ENCODE data around the gene RUNX1.

RUNX1 gene

DNA sequence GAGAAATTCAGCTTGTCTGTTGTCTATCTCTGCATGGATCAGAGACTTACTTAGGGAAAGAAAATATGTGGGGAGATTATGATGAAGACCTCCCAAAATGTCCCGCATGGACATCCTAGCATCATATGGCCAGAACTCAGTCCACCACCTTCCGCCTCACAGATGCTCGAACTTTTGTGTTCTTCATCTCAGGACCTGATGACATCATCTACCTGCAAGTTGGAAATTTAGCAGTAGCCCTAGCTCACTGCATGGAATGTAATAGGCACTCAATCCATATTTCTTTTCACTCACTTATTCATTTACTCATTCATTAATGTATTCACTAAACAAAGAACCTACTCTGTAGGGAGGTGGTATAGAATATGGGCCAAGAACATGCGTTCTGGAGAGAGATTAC, 283.5 kb downstream of the RUNX1 start:
- no peak for DNase-seq

DNA sequence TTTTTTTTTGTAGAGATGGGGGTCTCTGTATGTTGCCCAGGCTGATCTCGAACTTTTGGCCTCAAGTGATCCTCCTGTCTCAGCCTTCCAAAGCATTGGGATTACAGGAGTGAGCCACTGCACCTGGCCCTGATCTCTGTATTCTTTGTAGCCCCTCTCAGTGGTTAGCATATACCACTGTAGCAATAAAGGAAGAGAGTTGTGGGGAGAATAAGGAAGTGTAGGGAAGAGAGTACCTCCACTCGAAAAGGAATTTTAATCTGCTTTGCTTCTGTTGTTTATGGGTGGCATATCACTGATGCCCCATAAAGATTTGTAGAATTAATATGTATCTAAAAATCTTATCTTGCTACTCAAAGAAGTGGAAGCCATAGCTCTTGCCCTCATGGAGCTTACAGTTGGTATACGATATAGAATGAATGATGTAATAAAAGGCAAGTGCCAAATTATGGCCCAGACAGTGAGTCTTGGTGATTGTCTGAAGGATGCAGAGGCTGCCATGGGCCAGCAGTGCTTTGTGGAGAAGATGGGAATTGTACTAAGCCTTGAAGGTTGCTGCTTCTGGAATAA, 284.3 kb downstream of the RUNX1 start:
- DNase-seq, result no peak

DNA sequence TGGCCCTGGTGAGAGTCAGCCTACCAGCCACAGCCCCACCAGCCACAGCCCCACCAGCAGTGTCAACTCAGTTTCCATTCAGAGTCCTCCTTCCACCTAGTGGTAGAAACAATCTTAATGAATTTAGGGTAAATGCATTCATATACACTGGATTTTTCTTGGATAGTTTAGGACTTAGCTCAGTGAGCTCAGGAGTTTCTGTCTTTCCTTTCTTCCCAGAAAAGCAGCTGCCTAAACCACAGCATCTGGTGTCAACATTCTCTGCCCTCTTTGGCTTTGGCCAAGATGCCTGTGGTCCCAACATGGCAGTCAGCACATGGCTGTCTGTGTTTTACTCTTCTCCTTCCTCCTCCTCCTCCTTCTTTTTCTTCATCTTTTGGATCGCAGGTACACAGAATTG, 286.3 kb downstream of the RUNX1 start:
- DNase-seq, result no peak

DNA sequence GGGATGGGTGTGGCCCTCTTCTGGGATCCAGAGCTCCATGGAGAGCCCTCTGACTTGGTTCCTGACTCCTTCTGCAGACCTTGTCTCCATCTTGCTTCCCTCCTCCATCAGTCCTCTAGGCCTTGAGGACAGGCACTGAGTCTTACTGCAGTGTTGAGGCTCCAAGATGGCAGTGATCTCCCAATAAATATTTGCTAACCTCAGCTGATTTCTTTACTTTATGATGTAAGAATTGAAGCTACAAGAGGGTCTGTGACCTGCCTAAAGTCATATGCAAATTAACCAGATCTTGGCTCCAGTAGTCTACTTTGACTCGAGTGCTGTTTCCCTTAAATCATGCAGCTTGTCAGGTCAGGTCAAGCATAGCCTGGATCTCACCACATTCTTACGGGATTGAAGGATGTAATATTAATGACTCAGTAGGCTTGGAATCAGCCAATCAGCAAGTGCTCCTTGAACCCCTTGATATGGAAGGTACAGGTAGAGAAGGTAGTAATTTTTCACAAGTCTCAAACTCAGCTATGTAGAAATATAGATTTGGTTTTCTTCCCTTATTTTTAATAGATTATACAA, 287.3 kb downstream of the RUNX1 start:
- DNase-seq, result no peak

DNA sequence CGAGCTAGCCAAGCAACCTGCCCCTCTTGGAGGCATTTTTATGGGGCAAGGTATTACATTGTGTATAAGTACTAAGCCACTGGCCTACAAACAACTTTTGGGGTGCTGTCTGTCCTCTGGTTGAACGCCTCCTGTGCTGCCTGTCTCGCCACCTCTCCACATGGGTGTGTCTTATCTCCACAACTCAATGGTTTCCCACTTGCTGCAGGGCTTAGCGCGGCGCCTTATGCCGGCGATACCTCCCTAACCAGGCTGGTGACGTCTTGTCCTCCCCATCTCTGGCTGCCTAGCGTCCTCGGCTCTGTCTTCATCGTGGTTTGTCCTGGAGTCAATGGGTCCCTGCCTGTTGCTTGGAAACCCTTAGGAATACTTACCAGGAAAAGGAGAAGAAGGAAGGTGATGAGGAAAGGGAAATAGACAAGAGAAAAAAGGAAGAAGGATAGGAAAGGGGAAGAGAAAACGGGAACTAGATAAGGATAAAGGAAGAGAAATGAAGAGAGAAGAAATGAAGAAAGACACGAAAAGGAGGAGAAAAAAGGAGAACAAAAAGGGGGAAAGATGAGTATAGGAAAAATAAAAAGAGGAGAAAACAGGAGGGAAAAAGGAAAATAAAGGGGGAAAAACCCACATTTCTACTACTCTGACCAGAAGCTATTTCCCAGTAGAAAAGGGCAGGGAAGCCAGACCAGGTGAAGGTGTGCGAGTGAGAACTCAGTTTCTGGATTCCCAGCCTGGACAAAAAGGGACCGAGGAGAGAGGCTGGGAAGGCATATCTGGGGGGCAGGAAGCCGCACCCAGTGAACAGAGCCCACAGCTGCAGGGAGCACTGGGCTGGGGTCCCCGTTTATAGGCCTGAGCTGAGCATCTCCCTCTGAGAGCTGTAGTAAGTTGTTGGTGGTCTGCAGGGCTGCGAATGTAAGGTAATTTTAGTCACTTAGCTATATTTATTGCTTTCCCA, 294.1 kb downstream of the RUNX1 start:
- DNase-seq, result no peak

DNA sequence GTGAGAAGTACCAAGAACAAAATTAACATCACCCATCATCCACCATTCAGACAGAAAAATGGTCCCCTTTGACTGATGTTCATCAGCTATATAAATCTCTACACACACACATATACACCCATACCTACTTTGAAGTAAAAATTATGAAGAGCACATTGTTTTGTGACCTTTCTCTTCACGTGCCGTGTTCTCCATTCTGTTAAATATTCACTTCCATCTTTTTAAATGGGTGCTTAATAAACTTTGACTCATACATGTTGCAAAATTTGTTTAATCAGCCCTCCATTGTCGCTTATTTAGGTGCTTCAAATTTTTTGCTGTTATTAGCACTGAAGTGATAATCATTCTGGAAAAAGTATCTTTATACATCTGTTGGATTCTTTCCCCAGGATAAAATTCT, 300.2 kb downstream of the RUNX1 start:
- DNase-seq, result no peak

DNA sequence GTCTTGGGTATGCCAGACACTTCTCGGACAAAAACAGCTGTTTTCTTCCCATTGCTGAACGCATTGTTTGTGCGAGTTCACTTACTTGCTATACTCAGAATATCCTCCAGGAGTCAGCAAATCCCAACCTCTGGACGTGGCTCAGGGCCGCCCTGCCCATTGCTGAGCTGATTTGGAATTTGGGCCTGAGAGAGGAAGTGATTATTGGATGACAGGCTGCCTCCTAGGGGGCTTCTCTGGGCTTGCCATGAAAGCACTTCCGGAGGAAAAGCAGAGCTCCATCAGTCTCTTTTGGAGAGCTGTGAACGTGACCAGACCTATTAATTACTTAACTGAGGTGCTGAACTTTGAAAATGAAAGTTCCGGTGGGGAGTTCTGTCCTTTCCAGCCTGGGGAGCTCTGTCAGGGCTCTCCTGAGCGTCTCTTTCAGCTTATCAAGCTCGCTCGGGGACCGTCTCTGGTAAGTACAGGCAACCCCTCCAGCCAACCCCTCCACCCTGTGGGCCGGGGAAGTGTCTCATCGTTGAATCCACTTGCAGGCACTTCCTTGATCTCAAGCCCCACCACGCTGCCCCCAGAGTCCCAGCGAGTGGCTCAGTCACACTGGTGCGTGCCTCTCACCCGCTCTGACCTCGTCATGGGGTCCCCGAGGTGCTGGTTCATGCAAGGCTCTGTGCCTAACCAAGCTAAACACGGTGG, 303.4 kb downstream of the RUNX1 start:
- peak; percentile 39 for DNase-seq

DNA sequence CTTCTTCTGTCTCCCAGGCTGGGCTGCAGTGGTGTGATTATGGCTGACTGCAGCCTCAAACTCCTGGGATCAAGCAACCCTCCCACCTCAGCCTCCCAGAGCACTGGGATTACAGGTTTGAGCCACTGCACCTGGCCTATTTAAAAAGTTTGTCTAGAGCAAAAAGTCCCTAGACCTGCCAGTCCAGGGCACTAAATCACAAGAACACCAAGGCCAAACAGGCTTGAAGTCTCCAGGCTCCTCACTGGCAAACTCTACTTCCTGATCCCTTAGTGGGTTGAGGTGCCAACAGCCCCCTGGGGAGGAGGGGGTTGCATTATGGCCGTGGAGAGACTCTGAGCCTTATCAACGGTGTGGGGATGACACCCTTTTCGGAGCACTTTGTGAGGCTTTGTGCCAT, 304.3 kb downstream of the RUNX1 start:
- DNase-seq, result no peak

DNA sequence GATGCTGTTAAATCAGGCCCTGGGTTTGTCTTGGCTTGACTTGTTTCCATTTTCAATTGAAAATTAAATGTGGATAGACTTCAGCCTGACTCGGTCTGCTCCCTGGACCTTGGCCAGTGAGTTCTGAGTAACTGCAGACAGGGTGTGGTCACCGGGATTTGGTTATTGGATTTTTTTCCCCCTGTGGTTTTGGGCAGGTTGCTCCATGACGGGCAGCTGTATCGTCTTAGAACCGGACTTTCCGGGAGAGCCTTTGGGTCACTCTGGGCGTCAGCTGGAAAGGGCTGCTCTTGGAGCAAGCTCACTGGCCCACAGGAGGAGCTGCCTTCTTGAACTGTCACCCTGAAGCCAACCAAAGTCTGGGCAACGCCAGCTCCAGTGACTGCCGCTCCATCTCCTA, 305.3 kb downstream of the RUNX1 start:
- DNase-seq, result no peak

DNA sequence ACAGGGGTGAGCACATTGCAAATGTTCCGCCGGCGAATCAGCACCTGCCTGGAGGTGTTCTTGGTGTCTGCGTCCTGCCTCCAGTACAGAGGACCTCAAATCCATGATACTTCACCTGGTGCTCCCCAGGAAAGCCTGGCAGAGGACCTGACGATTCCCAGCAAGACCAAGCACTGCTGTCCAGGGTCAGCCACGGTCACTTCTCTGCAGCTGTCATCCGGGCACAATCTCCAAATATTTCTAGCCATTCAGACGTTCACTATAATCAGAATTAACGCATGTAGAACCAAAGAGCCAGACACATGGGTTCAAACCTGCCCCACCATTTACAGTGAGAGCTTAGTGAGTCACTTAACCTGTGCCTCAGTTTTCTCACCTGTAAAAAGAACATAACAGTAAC, 305.8 kb downstream of the RUNX1 start:
- DNase-seq, result no peak

DNA sequence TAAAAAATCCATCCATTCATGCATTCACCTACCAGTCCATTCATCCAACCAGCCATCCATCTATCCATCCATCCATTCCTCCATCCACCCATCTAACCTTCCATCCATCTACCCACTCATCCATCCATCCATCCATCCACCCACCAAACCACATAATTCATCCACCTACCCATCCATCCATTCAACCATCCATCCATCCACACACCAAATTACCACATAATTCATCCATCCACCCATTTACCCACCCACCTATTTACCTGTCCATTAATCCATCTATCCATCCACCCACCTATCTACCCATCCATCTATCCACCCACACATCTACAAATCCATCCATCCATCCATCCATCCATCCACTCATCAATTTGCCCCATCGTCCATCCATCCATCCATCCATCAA, 308.9 kb downstream of the RUNX1 start:
- no peak for DNase-seq

Measured in central memory CD4-positive, alpha-beta T cell (primary cell).